ENCODE measurements around the gene SCG5.

The SCG5 gene

DNA sequence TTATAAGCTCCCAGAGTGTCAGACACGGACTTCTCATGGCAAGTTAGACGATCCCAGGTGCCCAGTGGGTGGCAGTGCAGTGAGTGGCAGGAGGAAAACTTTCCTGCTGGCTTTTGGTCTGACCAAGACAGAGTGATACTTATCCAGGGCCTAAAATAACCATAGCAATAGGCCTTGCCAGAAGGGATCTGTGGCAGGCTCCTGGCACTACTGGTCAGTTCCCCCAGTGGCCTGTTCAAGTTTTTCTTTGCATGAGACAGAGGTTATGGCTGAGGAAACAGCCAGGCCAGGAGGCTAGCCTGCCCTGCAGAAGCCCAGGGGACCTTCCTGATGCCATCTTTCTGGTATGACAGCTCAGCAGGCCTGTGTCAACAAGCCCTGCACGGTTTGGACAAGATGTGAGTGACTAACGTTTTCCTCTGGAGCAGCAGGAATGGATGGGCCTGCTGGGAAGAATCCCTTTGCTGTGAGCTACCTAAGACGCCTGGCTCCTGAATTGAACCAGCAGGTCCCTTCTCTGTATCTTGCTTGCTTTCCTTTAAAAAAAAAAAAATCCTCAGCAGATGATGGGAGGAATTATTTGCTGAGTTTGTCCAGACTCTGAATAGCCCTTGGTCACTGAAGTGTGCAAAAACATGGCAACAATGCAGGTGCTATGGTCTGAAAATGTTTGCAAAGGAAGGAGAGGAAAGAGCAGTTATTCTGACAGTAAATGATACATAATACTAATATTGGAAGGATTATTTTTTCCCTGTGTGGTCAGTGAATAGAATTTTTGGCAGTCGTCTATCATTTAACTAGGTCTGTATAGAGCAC lies 18.0 kb downstream of the SCG5 start:
- Histone ChIP-seq H3K9ac (ENCODE audit: low read length) (peak overlapping the region; percentile 57), H3K23ac (ENCODE audit: low read length in 2 of 2) (no peak overlapping the region)

DNA sequence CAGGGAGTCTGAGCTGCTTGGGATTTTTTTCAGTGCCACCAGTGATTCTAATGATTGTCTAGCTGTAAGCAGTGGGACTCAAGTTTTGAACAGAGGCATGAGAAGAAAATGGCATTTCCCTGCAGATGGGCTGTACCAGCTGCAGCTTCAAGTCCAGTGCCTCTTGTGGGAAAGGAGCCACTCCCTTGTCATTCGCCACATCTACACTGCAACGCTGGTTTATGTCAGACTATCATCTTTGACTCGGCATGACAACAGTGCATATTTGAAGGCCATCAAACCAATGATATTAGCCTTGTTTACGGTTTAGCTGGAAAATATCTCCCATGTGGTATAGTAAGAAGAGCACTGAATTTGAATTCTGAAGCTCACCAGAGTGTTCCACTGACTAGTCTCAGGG lies 22.2 kb downstream of the SCG5 start:
- H3K4me3 ChIP-seq (ENCODE audit: insufficient read depth in 1 of 2, low read depth in 1 of 2, low read length in 2 of 2): no peak overlapping the region
- 89% methylated on average over 4 of the region's 4 CpGs for WGBS
- H2BK12ac ChIP-seq (ENCODE audit: low read length in 2 of 2): peak overlapping the region in 1 of 2 experiments; percentile 45

More for the DNA sequence above, 18.0 kb downstream of the SCG5 start:
- DNase-seq: peak; percentile 79
- H2AFZ ChIP-seq (ENCODE audit: low read depth, low read length): no peak overlapping the region
- no peak overlapping the region for H2BK120ac ChIP-seq (ENCODE audit: low read depth, low read length)
- peak overlapping the region in 1 of 2 experiments; percentile 34 for H2BK12ac ChIP-seq (ENCODE audit: low read length in 2 of 2)
- peak overlapping the region; percentile 40 for H4K8ac ChIP-seq (ENCODE audit: low read length)
- peak overlapping the region; percentile 49 for H2BK5ac ChIP-seq (ENCODE audit: low read depth, low read length, poor library complexity, severe bottlenecking)
- no peaks in the 10 kb centered on the region for H3K27me3 ChIP-seq (ENCODE audit: control insufficient read depth in 1 of 2, insufficient read depth in 1 of 2, low read length in 2 of 2)
- no peak overlapping the region for H3K18ac ChIP-seq (ENCODE audit: low read depth in 1 of 2, low read length in 2 of 2)
- no peak overlapping the region for H3K14ac ChIP-seq (ENCODE audit: low read length in 2 of 2)
- no peak overlapping the region for H3K4me3 ChIP-seq (ENCODE audit: insufficient read depth in 1 of 2, low read depth in 1 of 2, low read length in 2 of 2)
- H3K27ac ChIP-seq (ENCODE audit: low read length, poor library complexity, severe bottlenecking): peak overlapping the region; percentile 86
- no peak overlapping the region for H3K4ac ChIP-seq (ENCODE audit: low read depth in 1 of 2, low read length in 2 of 2)
- no peaks in the 10 kb centered on the region for H3K79me1 ChIP-seq (replicated peaks; ENCODE audit: low read length, poor library complexity, severe bottlenecking)
- H3K9me3 ChIP-seq (ENCODE audit: control insufficient read depth, low read length): no peaks in the 10 kb centered on the region
- H2AK5ac ChIP-seq (ENCODE audit: low read length, severe bottlenecking): peak overlapping the region; percentile 82
- H3K36me3 ChIP-seq (ENCODE audit: control insufficient read depth in 1 of 2, insufficient read depth in 2 of 2, low read depth in 1 of 2, low read length in 2 of 2): no peaks in the 10 kb centered on the region
- peak overlapping the region; percentile 2 for H3K4me2 ChIP-seq (ENCODE audit: low read length, poor library complexity, severe bottlenecking)
- 60% methylated on average over 5 of the region's 6 CpGs for WGBS
- peaks cover 15% of the 10 kb centered on the region for H3K4me1 ChIP-seq (ENCODE audit: control insufficient read depth, insufficient read depth, low read depth, low read length)
- H4K91ac ChIP-seq (ENCODE audit: low read length): no peak overlapping the region
- no peak overlapping the region for H2BK15ac ChIP-seq (ENCODE audit: low read depth, poor library complexity, severe bottlenecking)

DNA sequence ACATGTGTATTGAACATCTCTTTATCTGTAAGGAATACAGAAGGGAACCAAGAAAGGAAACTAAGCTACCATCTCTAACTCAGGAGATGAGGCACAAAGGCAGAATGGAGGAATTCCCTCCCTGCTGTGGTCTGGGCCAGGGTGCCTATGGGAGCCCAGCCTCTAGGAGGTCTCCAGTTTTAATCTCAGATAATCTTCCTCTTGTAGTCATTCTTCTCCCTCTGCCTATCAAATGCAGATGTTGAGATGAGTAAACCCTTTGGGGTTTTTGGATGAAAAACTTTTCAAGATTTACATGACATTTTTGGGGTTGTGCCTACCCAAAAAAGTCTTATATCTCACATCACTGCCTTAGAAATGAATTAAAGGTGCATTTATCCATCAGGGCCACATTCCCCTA lies 23.3 kb downstream of the SCG5 start:
- Histone ChIP-seq H3K4ac (ENCODE audit: low read depth in 1 of 2, low read length in 2 of 2) (no peak overlapping the region), H4K91ac (ENCODE audit: low read length) (no peak overlapping the region), H3K4me3 (ENCODE audit: insufficient read depth in 1 of 2, low read depth in 1 of 2, low read length in 2 of 2) (no peak overlapping the region), H2AK5ac (ENCODE audit: low read length, severe bottlenecking) (peak overlapping the region; percentile 75), H3K18ac (ENCODE audit: low read depth in 1 of 2, low read length in 2 of 2) (no peak overlapping the region), H3K27ac (ENCODE audit: low read length, poor library complexity, severe bottlenecking) (no peak overlapping the region), H2AFZ (ENCODE audit: low read depth, low read length) (no peak overlapping the region), H3K27me3 (ENCODE audit: control insufficient read depth in 1 of 2, insufficient read depth in 1 of 2, low read length in 2 of 2) (no peaks in the 10 kb centered on the region), H3K36me3 (ENCODE audit: control insufficient read depth in 1 of 2, insufficient read depth in 2 of 2, low read depth in 1 of 2, low read length in 2 of 2) (no peaks in the 10 kb centered on the region), H3K14ac (ENCODE audit: low read length in 2 of 2) (no peak overlapping the region), H2BK120ac (ENCODE audit: low read depth, low read length) (no peak overlapping the region), H3K4me2 (ENCODE audit: low read length, poor library complexity, severe bottlenecking) (no peak overlapping the region), H3K9ac (ENCODE audit: low read length) (no peak overlapping the region), H3K9me3 (ENCODE audit: control insufficient read depth, low read length) (no peaks in the 10 kb centered on the region), H2BK5ac (ENCODE audit: low read depth, low read length, poor library complexity, severe bottlenecking) (no peak overlapping the region), H2BK12ac (ENCODE audit: low read length in 2 of 2) (peak overlapping the region in 1 of 2 experiments; percentile 45), H3K79me1 (replicated peaks; ENCODE audit: low read length, poor library complexity, severe bottlenecking) (no peaks in the 10 kb centered on the region), H2BK15ac (ENCODE audit: low read depth, poor library complexity, severe bottlenecking) (no peak overlapping the region), H4K8ac (ENCODE audit: low read length) (no peak overlapping the region), H3K23ac (ENCODE audit: low read length in 2 of 2) (no peak overlapping the region), H3K4me1 (ENCODE audit: control insufficient read depth, insufficient read depth, low read depth, low read length) (peaks cover 9% of the 10 kb centered on the region)
- no peak for DNase-seq

More for the DNA sequence above, 22.2 kb downstream of the SCG5 start:
- Histone ChIP-seq H4K91ac (ENCODE audit: low read length) (no peak overlapping the region), H3K14ac (ENCODE audit: low read length in 2 of 2) (no peak overlapping the region), H3K4me1 (ENCODE audit: control insufficient read depth, insufficient read depth, low read depth, low read length) (peaks cover 15% of the 10 kb centered on the region), H4K8ac (ENCODE audit: low read length) (no peak overlapping the region), H3K79me1 (replicated peaks; ENCODE audit: low read length, poor library complexity, severe bottlenecking) (no peaks in the 10 kb centered on the region), H3K9me3 (ENCODE audit: control insufficient read depth, low read length) (no peaks in the 10 kb centered on the region), H3K18ac (ENCODE audit: low read depth in 1 of 2, low read length in 2 of 2) (no peak overlapping the region), H3K23ac (ENCODE audit: low read length in 2 of 2) (no peak overlapping the region), H2AFZ (ENCODE audit: low read depth, low read length) (no peak overlapping the region), H3K27ac (ENCODE audit: low read length, poor library complexity, severe bottlenecking) (no peak overlapping the region), H3K4me2 (ENCODE audit: low read length, poor library complexity, severe bottlenecking) (no peak overlapping the region), H2BK5ac (ENCODE audit: low read depth, low read length, poor library complexity, severe bottlenecking) (no peak overlapping the region), H2BK120ac (ENCODE audit: low read depth, low read length) (no peak overlapping the region), H2AK5ac (ENCODE audit: low read length, severe bottlenecking) (peak overlapping the region; percentile 33), H3K9ac (ENCODE audit: low read length) (no peak overlapping the region), H3K4ac (ENCODE audit: low read depth in 1 of 2, low read length in 2 of 2) (no peak overlapping the region), H2BK15ac (ENCODE audit: low read depth, poor library complexity, severe bottlenecking) (no peak overlapping the region), H3K27me3 (ENCODE audit: control insufficient read depth in 1 of 2, insufficient read depth in 1 of 2, low read length in 2 of 2) (no peaks in the 10 kb centered on the region), H3K36me3 (ENCODE audit: control insufficient read depth in 1 of 2, insufficient read depth in 2 of 2, low read depth in 1 of 2, low read length in 2 of 2) (no peaks in the 10 kb centered on the region)
- DNase-seq: no peak

DNA sequence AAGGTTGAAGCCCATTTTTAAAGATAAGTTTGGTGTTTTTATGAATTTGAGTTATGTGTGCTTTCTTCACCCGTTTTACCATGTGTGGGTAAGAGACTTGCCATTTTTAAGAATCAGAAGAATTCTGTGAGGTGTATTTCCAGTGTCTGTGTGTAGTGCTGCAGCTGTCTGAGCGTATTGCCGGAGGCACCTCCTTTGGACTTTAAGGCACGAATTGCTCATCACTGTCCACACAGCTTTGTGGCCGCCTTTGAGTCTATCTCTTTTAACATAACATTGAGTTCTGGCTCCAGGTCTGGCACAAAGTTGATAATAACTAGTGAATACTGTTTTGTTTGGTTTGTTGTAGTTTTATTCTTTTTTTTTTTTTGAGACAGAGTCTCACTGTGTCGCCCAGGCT lies 25.8 kb downstream of the SCG5 start:
- no peak overlapping the region for H3K27ac ChIP-seq (ENCODE audit: low read length, poor library complexity, severe bottlenecking)
- H2AFZ ChIP-seq (ENCODE audit: low read depth, low read length): no peak overlapping the region
- H2AK5ac ChIP-seq (ENCODE audit: low read length, severe bottlenecking): no peak overlapping the region
- no peaks in the 10 kb centered on the region for H3K36me3 ChIP-seq (ENCODE audit: control insufficient read depth in 1 of 2, insufficient read depth in 2 of 2, low read depth in 1 of 2, low read length in 2 of 2)
- H2BK15ac ChIP-seq (ENCODE audit: low read depth, poor library complexity, severe bottlenecking): no peak overlapping the region
- H4K8ac ChIP-seq (ENCODE audit: low read length): no peak overlapping the region
- H3K4me2 ChIP-seq (ENCODE audit: low read length, poor library complexity, severe bottlenecking): no peak overlapping the region
- H3K79me1 ChIP-seq (replicated peaks; ENCODE audit: low read length, poor library complexity, severe bottlenecking): no peaks in the 10 kb centered on the region
- no peak overlapping the region for H2BK120ac ChIP-seq (ENCODE audit: low read depth, low read length)
- H3K4me1 ChIP-seq (ENCODE audit: control insufficient read depth, insufficient read depth, low read depth, low read length): peaks cover 5% of the 10 kb centered on the region
- no peak overlapping the region for H2BK5ac ChIP-seq (ENCODE audit: low read depth, low read length, poor library complexity, severe bottlenecking)
- H3K27me3 ChIP-seq (ENCODE audit: control insufficient read depth in 1 of 2, insufficient read depth in 1 of 2, low read length in 2 of 2): no peaks in the 10 kb centered on the region
- H3K9ac ChIP-seq (ENCODE audit: low read length): no peak overlapping the region
- H3K23ac ChIP-seq (ENCODE audit: low read length in 2 of 2): no peak overlapping the region
- DNase-seq: no peak
- no peak overlapping the region for H3K14ac ChIP-seq (ENCODE audit: low read length in 2 of 2)
- no peak overlapping the region for H3K18ac ChIP-seq (ENCODE audit: low read depth in 1 of 2, low read length in 2 of 2)
- H3K4ac ChIP-seq (ENCODE audit: low read depth in 1 of 2, low read length in 2 of 2): no peak overlapping the region
- 95% methylated on average over 6 of the region's 6 CpGs for WGBS
- no peak overlapping the region for H2BK12ac ChIP-seq (ENCODE audit: low read length in 2 of 2)
- no peak overlapping the region for H4K91ac ChIP-seq (ENCODE audit: low read length)
- H3K9me3 ChIP-seq (ENCODE audit: control insufficient read depth, low read length): no peaks in the 10 kb centered on the region
- no peak overlapping the region for H3K4me3 ChIP-seq (ENCODE audit: insufficient read depth in 1 of 2, low read depth in 1 of 2, low read length in 2 of 2)
